ENCODE results near the gene PES1. TPM values are rescaled to one million over a fixed set of nuclear protein-coding genes. Genes with fewer than 3 reads are reported as not detected.
"Not testable (repeated sequence)": the region's sequence is repeated elsewhere in the genome, so short reads cannot be mapped to it uniquely, and the experiment has no call there.

PES1 gene
- total RNA-seq, result 29.6 TPM

- DNase-seq, result peak; percentile 99
Observed at GRCh38 chr22:30591588-30592359, at the start of gene PES1. Gene PES1, minus strand, starts transcription at chr22:30591910. Its CDS starts 77 bp downstream, at chr22:30591833.

GRCh38 chr22:30640839-30641430, 49.2 kb upstream of the PES1 start:
- DNase-seq, result no peak

- no peak for DNase-seq
Observed at GRCh38 chr22:30640361-30640760, 48.7 kb upstream of the PES1 start.

GRCh38 chr22:30637701-30638114, 46.0 kb upstream of the PES1 start:
- no peak for DNase-seq

GRCh38 chr22:30636226-30637077, 44.7 kb upstream of the PES1 start:
- no peak for DNase-seq

- DNase-seq, result peak; percentile 78
Observed at GRCh38 chr22:30635273-30636225, 43.8 kb upstream of the PES1 start, which contains the start of gene SLC35E4. Gene SLC35E4, plus strand, starts transcription at chr22:30635781. Its CDS starts 670 bp downstream, at chr22:30636451.

GRCh38 chr22:30634471-30635233, 42.9 kb upstream of the PES1 start:
- peak; percentile 75 for DNase-seq

GRCh38 chr22:30631469-30631868, 39.8 kb upstream of the PES1 start:
- DNase-seq, result not testable (repeated sequence)

GRCh38 chr22:30628491-30628890, 36.8 kb upstream of the PES1 start:
- DNase-seq, result no peak

GRCh38 chr22:30627471-30627870, 35.8 kb upstream of the PES1 start:
- DNase-seq, result no peak

GRCh38 chr22:30626413-30626812, 34.7 kb upstream of the PES1 start:
- no peak for DNase-seq

- not testable (repeated sequence) for DNase-seq
Observed at GRCh38 chr22:30619909-30620308, 28.2 kb upstream of the PES1 start.

- DNase-seq, result no peak
Observed at GRCh38 chr22:30617819-30618218, 26.1 kb upstream of the PES1 start.

GRCh38 chr22:30615543-30615954, 23.8 kb upstream of the PES1 start:
- DNase-seq, result no peak

GRCh38 chr22:30614879-30615278, 23.2 kb upstream of the PES1 start:
- no peak for DNase-seq

- DNase-seq, result no peak
Observed at GRCh38 chr22:30614268-30614667, 22.6 kb upstream of the PES1 start.

GRCh38 chr22:30612789-30613188, 21.1 kb upstream of the PES1 start:
- no peak for DNase-seq

- DNase-seq, result no peak
Observed at GRCh38 chr22:30611197-30611596, 19.5 kb upstream of the PES1 start.

- no peak for DNase-seq
Observed at GRCh38 chr22:30610299-30610698, 18.6 kb upstream of the PES1 start.

GRCh38 chr22:30609260-30610185, 17.8 kb upstream of the PES1 start:
- DNase-seq, result no peak
